Measurements from ENCODE around the gene ZNF75A.

- TF ChIP-seq GATA2 (IDR thresholded peaks at IDR 0.05; ENCODE audit: low read depth, low read length) (no peak), GATA3 (IDR thresholded peaks at IDR 0.05; ENCODE audit: low read depth, low read length) (no peak)
Observed at GRCh38 chr16:3295783-3296182, 9.5 kb upstream of the ZNF75A start.

Data from SH-SY5Y (cell line).